B cell (primary cell): Measurements from ENCODE around the gene TRIM24. TPM values are rescaled to one million over a fixed set of nuclear protein-coding genes. Genes with fewer than 3 reads are reported as not detected.
A peak's percentile ranks its signal among the peaks of the same experiment; 100 is the strongest.
"Not testable (repeated sequence)": the region's sequence is repeated elsewhere in the genome, so short reads cannot be mapped to it uniquely, and the experiment has no call there.

Experiments
- ATAC-seq: fragments of 200-7000 bp; cut with Tn5 transposase; one replicate; pipeline ENCODE4 v1.10.0; 2021; ENCODE audit warnings: low read depth, mild to moderate bottlenecking, moderate number of reproducible peaks, moderate library complexity
- CTCF ChIA-PET: fragments of 350-600 bp; sonication (Branson Sonifier 250); formaldehyde crosslinking; loops from one replicate; lab custom pipeline; 2021; ENCODE audit warnings: antibody characterized with exemption, inconsistent platforms; lab: Charles Lee
- POLR2A ChIA-PET: fragments of 350-600 bp; sonication (Branson Sonifier 250); formaldehyde crosslinking; loops from one replicate; lab custom pipeline; 2021; ENCODE audit warnings: antibody characterized with exemption; lab: Charles Lee
- DNase-seq: peaks from one replicate; pipeline ENCODE4 v3.0.0; 2013
- H2AFZ ChIP-seq: 2 replicates; pipeline ENCODE4 v1.6.1; 2012; ENCODE audit warnings: mild to moderate bottlenecking, low read depth, low read length; ENCODE audit not compliant: insufficient read depth, poor library complexity, severe bottlenecking
- H3K27ac ChIP-seq, 2 donors: 1 replicate in 1 of 2; 2 replicates in 1 of 2; pipeline ENCODE4 v1.5.1; 2012 to 2013; ENCODE audit warnings: low read length in 2 of 2, mild to moderate bottlenecking in 2 of 2, moderate library complexity in 1 of 2
- H3K27me3 ChIP-seq, 4 experiments: fragments of 200-600 bp in 1 of 4; sonication (generic) in 1 of 4; replicated peaks in 1 of 4; 1 replicate in 2 of 4; 2 replicates in 2 of 4; pipeline versions ENCODE4 v1.6.1 to v1.7.0; 2013 to 2016; ENCODE audit warnings: low read length in 3 of 4, mild to moderate bottlenecking in 2 of 4, mixed read lengths in 1 of 4, moderate library complexity in 1 of 4; ENCODE audit not compliant: insufficient read depth in 4 of 4, control insufficient read depth in 3 of 4; ENCODE audit errors: control extremely low read depth in 1 of 4
- H3K36me3 ChIP-seq, 2 experiments: replicated peaks in 1 of 2; 1 replicate in 1 of 2; 2 replicates in 1 of 2; pipeline versions ENCODE4 v1.6.1 to v1.7.1; 2013; ENCODE audit warnings: low read length in 1 of 2; ENCODE audit not compliant: insufficient read depth in 2 of 2, control insufficient read depth in 1 of 2; ENCODE audit errors: control extremely low read depth in 1 of 2, extremely low read depth in 1 of 2
- H3K4me1 ChIP-seq, 2 donors: fragments of 200-600 bp in 1 of 2; sonication (generic) in 1 of 2; 1 replicate in 1 of 2; 2 replicates in 1 of 2; pipeline versions ENCODE4 v1.5.1 to v1.6.1; 2013 to 2017; ENCODE audit warnings: low read length in 2 of 2; ENCODE audit not compliant: control insufficient read depth in 2 of 2, insufficient read depth in 2 of 2
- H3K4me2 ChIP-seq: replicated peaks from 2 replicates; pipeline ENCODE3; 2012; ENCODE audit warnings: mild to moderate bottlenecking, low read depth, low read length; ENCODE audit not compliant: poor library complexity, severe bottlenecking
- H3K4me3 ChIP-seq, 5 experiments: fragments of 200-600 bp in 1 of 5; sonication (generic) in 1 of 5; 1 replicate in 3 of 5; 2 replicates in 2 of 5; pipeline versions ENCODE4 v1.5.1 to v1.7.0; 2011 to 2016; ENCODE audit warnings: low read length in 4 of 5, mild to moderate bottlenecking in 4 of 5, low read depth in 2 of 5, control low read depth in 1 of 5, moderate library complexity in 1 of 5; ENCODE audit not compliant: insufficient read depth in 1 of 5; ENCODE audit errors: control extremely low read depth in 1 of 5, extremely low read depth in 1 of 5
- H3K79me2 ChIP-seq: fragments of 200-600 bp; sonication (generic); one replicate; pipeline ENCODE4 v1.6.0; 2016; ENCODE audit warnings: low read length; ENCODE audit not compliant: control insufficient read depth, insufficient read depth
- H3K9ac ChIP-seq: fragments of 200-600 bp; sonication (generic); 2 replicates; pipeline ENCODE4 v1.6.1; 2017; ENCODE audit warnings: mild to moderate bottlenecking, low read length, moderate library complexity
- H3K9me3 ChIP-seq, 3 donors: one replicate each; pipeline versions ENCODE4 v1.6.1 to v1.7.1; 2013; ENCODE audit warnings: low read length in 2 of 3; ENCODE audit not compliant: control insufficient read depth in 2 of 3, insufficient read depth in 1 of 3; ENCODE audit errors: control extremely low read depth in 1 of 3
- H4K20me1 ChIP-seq: 2 replicates; pipeline ENCODE4 v1.6.0; 2012; ENCODE audit warnings: mild to moderate bottlenecking, low read length; ENCODE audit not compliant: insufficient read depth, control insufficient read depth, poor library complexity, severe bottlenecking
- H3K27ac Mint-ChIP-seq: one replicate; pipeline ENCODE4 v1.8.0; 2021; ENCODE audit warnings: mixed read lengths
- H3K27me3 Mint-ChIP-seq: one replicate; pipeline ENCODE4 v1.8.0; 2021; ENCODE audit warnings: mixed read lengths
- H3K4me1 Mint-ChIP-seq: one replicate; pipeline ENCODE4 v1.8.0; 2021; ENCODE audit warnings: mixed read lengths
- H3K4me3 Mint-ChIP-seq: one replicate; pipeline ENCODE4 v1.8.0; 2021; ENCODE audit warnings: mixed read lengths
- H3K9me3 Mint-ChIP-seq: one replicate; pipeline ENCODE4 v1.8.0; 2022; ENCODE audit warnings: mixed read lengths; ENCODE audit not compliant: insufficient read depth
- EZH2 ChIP-seq: IDR thresholded peaks from 2 replicates; pipeline ENCODE4 v1.6.1; 2012; ENCODE audit warnings: borderline replicate concordance, low read depth, mild to moderate bottlenecking, moderate library complexity, low read length; ENCODE audit not compliant: insufficient read depth, poor library complexity, severe bottlenecking
- WGBS: methylation state at CpG from one replicate; pipeline ENCODE4 v1.1.5; 2013; ENCODE audit warnings: missing lambda C conversion rate; ENCODE audit not compliant: insufficient coverage; 5-methylcytosine and 5-hydroxymethylcytosine counted together
- intact Hi-C: fragments of 100-400 bp; cut with micrococcal nuclease; formaldehyde crosslinking; loops from one replicate; pipeline ENCODE4 v1.10.0; 2022
- polyA plus RNA-seq: library from polyadenylated mRNA; depleted of rRNA; stranded (reverse); fragments of >200 nt; gene quantifications from 2 replicates; pipeline ENCODE4 v1.2.3, GENCODE V29; 2012
- total RNA-seq, 2 donors: library from RNA; stranded (reverse); fragments of 120-200 nt in 1 of 2; gene quantifications; 1 replicate in 1 of 2; 2 replicates in 1 of 2; pipeline versions ENCODE4 v1.2.3 to v1.2.4, GENCODE V29; 2013 to 2022
- TF ChIP-seq, protein P1 (sequence below): fragments of 200-600 bp; IDR thresholded peaks from one replicate; pipeline ENCODE4 v1.8.0; 2022; ENCODE audit warnings: antibody characterized with exemption, mild to moderate bottlenecking

The TRIM24 gene
- total and polyA plus RNA-seq, 2 donors (not counting 1 experiment from before 2014, with no cell fraction given) = 3.7 to 18.7 TPM

DNA sequence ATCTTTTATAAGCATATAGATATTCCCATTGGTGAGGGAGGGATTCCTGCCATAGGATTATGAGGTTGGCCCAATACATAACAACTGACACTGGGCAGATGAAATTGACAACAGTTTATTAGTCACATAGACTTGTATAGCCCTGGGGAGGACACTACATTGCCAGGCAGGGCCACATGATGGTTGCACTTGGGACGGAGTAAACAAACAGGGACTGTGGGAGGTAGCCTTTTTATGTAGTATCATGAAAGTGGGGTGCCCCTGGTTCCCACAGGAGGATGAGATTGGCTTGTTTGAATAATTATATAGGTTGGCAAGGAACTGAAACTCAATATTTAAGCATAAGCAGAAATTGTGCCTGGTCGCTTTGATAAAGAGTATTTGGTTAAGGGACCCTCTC lies 23.5 kb downstream of the TRIM24 start:
- Histone ChIP-seq H3K4me3 (no peak overlapping the region), H3K4me2 (peak overlapping the region; percentile 11), H3K36me3 (peaks cover 0 to 2% of the 10 kb centered on the region in 2 experiments), H3K4me1 (peaks cover 8 to 9% of the 10 kb centered on the region in 2 donors), H4K20me1 (peaks cover 8% of the 10 kb centered on the region), H3K9ac (no peak overlapping the region), H3K27me3 (no peaks in the 10 kb centered on the region), H3K79me2 (peaks cover 61% of the 10 kb centered on the region), H3K9me3 (no peaks in the 10 kb centered on the region), H3K27ac (no peak overlapping the region), H2AFZ (no peak overlapping the region)
- Mint-ChIP-seq H3K4me1 (peaks cover 57% of the 10 kb centered on the region), H3K9me3 (no peaks in the 10 kb centered on the region), H3K27me3 (no peaks in the 10 kb centered on the region), H3K4me3 (no peak overlapping the region), H3K27ac (no peak overlapping the region)
- WGBS = 60% methylated on average over 1 of the region's 2 CpGs
- DNase-seq (peak; percentile 9), ATAC-seq (peak; percentile 14)
- CTCF ChIA-PET = interaction anchor here (0.7 kb wide), 1 partner anchor 17 kb away, joined by 3 read pairs; no protein-coding TSS in a partner anchor
- TF ChIP-seq EZH2 = no peak
- TF ChIP-seq, protein P1, sequence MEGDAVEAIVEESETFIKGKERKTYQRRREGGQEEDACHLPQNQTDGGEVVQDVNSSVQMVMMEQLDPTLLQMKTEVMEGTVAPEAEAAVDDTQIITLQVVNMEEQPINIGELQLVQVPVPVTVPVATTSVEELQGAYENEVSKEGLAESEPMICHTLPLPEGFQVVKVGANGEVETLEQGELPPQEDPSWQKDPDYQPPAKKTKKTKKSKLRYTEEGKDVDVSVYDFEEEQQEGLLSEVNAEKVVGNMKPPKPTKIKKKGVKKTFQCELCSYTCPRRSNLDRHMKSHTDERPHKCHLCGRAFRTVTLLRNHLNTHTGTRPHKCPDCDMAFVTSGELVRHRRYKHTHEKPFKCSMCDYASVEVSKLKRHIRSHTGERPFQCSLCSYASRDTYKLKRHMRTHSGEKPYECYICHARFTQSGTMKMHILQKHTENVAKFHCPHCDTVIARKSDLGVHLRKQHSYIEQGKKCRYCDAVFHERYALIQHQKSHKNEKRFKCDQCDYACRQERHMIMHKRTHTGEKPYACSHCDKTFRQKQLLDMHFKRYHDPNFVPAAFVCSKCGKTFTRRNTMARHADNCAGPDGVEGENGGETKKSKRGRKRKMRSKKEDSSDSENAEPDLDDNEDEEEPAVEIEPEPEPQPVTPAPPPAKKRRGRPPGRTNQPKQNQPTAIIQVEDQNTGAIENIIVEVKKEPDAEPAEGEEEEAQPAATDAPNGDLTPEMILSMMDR = no peak
- POLR2A ChIA-PET = no interaction called here
- intact Hi-C loops = no loop called here

GRCh38 chr7:138485508-138485907 lies 25.4 kb downstream of the TRIM24 start:
- H3K79me2 ChIP-seq = peaks cover 52% of the 10 kb centered on the region
- H4K20me1 ChIP-seq, H3K27ac Mint-ChIP-seq, H3K9ac ChIP-seq, H3K4me3 ChIP-seq, H3K27me3 Mint-ChIP-seq, H3K36me3 ChIP-seq, H3K9me3 ChIP-seq, H3K4me3 Mint-ChIP-seq, intact Hi-C loops, H3K27me3 ChIP-seq, H2AFZ ChIP-seq, POLR2A ChIA-PET, H3K27ac ChIP-seq, DNase-seq, H3K9me3 Mint-ChIP-seq, H3K4me2 ChIP-seq, ATAC-seq, CTCF ChIA-PET, H3K4me1 ChIP-seq: not testable (repeated sequence)
- no CpG with 5 or more reads among the region's 1 CpG for WGBS
- H3K4me1 Mint-ChIP-seq = peaks cover 55% of the 10 kb centered on the region

DNA sequence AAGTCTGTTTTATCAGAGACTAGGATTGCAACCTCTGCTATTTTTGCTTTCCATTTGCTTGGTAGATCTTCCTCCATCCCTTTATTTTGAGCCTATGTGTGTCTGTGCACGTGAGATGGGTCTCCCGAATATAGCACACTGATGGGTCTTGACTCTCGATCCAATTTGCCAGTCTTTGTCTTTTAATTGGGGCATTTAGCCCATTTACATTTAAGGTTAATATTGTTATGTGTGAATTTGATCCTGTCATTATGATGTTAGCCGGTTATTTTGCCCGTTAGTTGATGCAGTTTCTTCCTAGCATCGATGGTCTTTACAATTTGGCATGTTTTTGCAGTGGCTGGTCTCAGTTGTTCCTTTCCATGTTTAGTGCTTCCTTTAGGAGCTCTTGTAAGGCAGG lies 29.1 kb downstream of the TRIM24 start:
- H3K4me1 ChIP-seq, H3K27ac ChIP-seq, intact Hi-C loops, H3K4me3 ChIP-seq, POLR2A ChIA-PET, DNase-seq, H3K4me3 Mint-ChIP-seq, H3K9me3 Mint-ChIP-seq, H4K20me1 ChIP-seq, H3K9me3 ChIP-seq, H3K9ac ChIP-seq, H3K4me2 ChIP-seq, H3K27ac Mint-ChIP-seq, CTCF ChIA-PET, H3K27me3 ChIP-seq, H3K36me3 ChIP-seq, ATAC-seq, H2AFZ ChIP-seq, H3K27me3 Mint-ChIP-seq: not testable (repeated sequence)
- H3K79me2 ChIP-seq = peaks cover 67% of the 10 kb centered on the region
- WGBS = no CpG with 5 or more reads among the region's 6 CpGs
- peaks cover 42% of the 10 kb centered on the region for H3K4me1 Mint-ChIP-seq
